SK-N-SH (cell line): ENCODE results near the gene IFNL2. TPM values are rescaled to one million over a fixed set of nuclear protein-coding genes. Genes with fewer than 3 reads are reported as not detected.

Experiments
- CTCF ChIA-PET: fragments of 300-600, 350-600 bp; formaldehyde crosslinking; extraction: SDS; loops from one replicate; lab custom pipeline; 2021; lab: Yijun Ruan, JAX
- POLR2A ChIA-PET: fragments of 350-600 bp; sonication (Branson Sonifier 250); formaldehyde crosslinking; extraction: SDS; loops from one replicate; lab custom pipeline; 2020; ENCODE audit warnings: antibody characterized with exemption, inconsistent platforms; lab: Yijun Ruan, JAX
- DNase-seq: peaks from one replicate; pipeline ENCODE4 v3.0.0; 2012
- H2AFZ ChIP-seq: fragments of 200-600 bp; sonication (generic); 2 replicates; pipeline ENCODE4 v1.8.1; 2016; ENCODE audit warnings: antibody characterized with exemption, mild to moderate bottlenecking, low read depth
- H3F3A ChIP-seq: fragments of 200-600 bp; sonication (generic); replicated peaks from 2 replicates; pipeline ENCODE3; 2016; ENCODE audit warnings: antibody characterized with exemption, mild to moderate bottlenecking; ENCODE audit not compliant: insufficient read depth
- H3K27ac ChIP-seq, 2 experiments: fragments of 200-500 bp in 1 of 2; fragments of 200-600 bp in 1 of 2; sonication (Bioruptor generic) in 1 of 2; sonication (generic), shearing (Covaris generic) in 1 of 2; 2 replicates each; pipeline versions ENCODE4 v1.5.1 to v1.6.1; 2014 to 2016; ENCODE audit warnings: low read depth in 2 of 2, inconsistent platforms in 1 of 2, low read length in 1 of 2, mild to moderate bottlenecking in 1 of 2, mixed read lengths in 1 of 2
- H3K27me3 ChIP-seq: fragments of 200-600 bp; sonication (generic), shearing (Covaris generic); 2 replicates; pipeline ENCODE4 v1.6.1; 2016; ENCODE audit warnings: mixed run types; ENCODE audit not compliant: insufficient read depth
- H3K36me3 ChIP-seq, 2 experiments: fragments of 200-500 bp in 1 of 2; fragments of 200-600 bp in 1 of 2; sonication (Bioruptor generic) in 1 of 2; sonication (generic) in 1 of 2; replicated peaks in 1 of 2; 2 replicates each; pipeline versions ENCODE3 to v1.5.1; 2014 to 2016; ENCODE audit warnings: low read length in 1 of 2, mild to moderate bottlenecking in 1 of 2; ENCODE audit not compliant: insufficient read depth in 2 of 2, control insufficient read depth in 1 of 2
- H3K4me1 ChIP-seq, 2 experiments: fragments of 200-500 bp in 1 of 2; fragments of 200-600 bp in 1 of 2; sonication (Bioruptor generic) in 1 of 2; sonication (generic), shearing (Covaris generic) in 1 of 2; 2 replicates each; pipeline versions ENCODE4 v1.5.1 to v1.6.1; 2014 to 2016; ENCODE audit warnings: low read depth in 1 of 2, low read length in 1 of 2, mixed run types in 1 of 2; ENCODE audit not compliant: insufficient read depth in 2 of 2, control insufficient read depth in 1 of 2
- H3K4me2 ChIP-seq: fragments of 200-600 bp; sonication (generic), shearing (Covaris generic); 2 replicates; pipeline ENCODE4 v1.6.1; 2017; ENCODE audit warnings: mixed run types
- H3K4me3 ChIP-seq, 2 experiments: fragments of 200-500 bp in 1 of 2; fragments of 200-600 bp in 1 of 2; sonication (Bioruptor generic) in 1 of 2; sonication (generic), shearing (Covaris generic) in 1 of 2; 2 replicates each; pipeline versions ENCODE4 v1.5.1 to v1.8.1; 2014 to 2016; ENCODE audit warnings: low read depth in 2 of 2, inconsistent platforms in 1 of 2, low read length in 1 of 2, mild to moderate bottlenecking in 1 of 2, mixed read lengths in 1 of 2, moderate library complexity in 1 of 2
- H3K79me2 ChIP-seq: fragments of 200-600 bp; sonication (generic); 2 replicates; pipeline ENCODE4 v1.8.1; 2017; ENCODE audit warnings: mild to moderate bottlenecking; ENCODE audit not compliant: insufficient read depth
- H3K9ac ChIP-seq: fragments of 200-600 bp; sonication (generic); 2 replicates; pipeline ENCODE4 v1.6.1; 2017; ENCODE audit warnings: mixed run types
- H3K9me2 ChIP-seq: fragments of 200-600 bp; sonication (generic); 2 replicates; pipeline ENCODE4 v1.6.1; 2017; ENCODE audit warnings: mixed run types
- H3K9me3 ChIP-seq: fragments of 200-600 bp; sonication (generic); 2 replicates; pipeline ENCODE4 v1.6.1; 2017; ENCODE audit warnings: mixed run types, mild to moderate bottlenecking, moderate library complexity
- H4K20me1 ChIP-seq: fragments of 200-600 bp; sonication (generic); 2 replicates; pipeline ENCODE4 v1.6.1; 2017; ENCODE audit warnings: mild to moderate bottlenecking, mixed run types; ENCODE audit not compliant: insufficient read depth
- CHD2 ChIP-seq: fragments of 150-350 bp; IDR thresholded peaks from 2 replicates; pipeline ENCODE4 v1.6.1; 2018; ENCODE audit warnings: low read length; ENCODE audit not compliant: partially characterized antibody
- EP300 ChIP-seq, 2 experiments: IDR thresholded peaks; 2 replicates each; pipeline versions ENCODE4 v1.4.0 to v1.6.1; 2012; ENCODE audit warnings: borderline replicate concordance in 1 of 2, low read depth in 1 of 2, low read length in 1 of 2
- EZH2phosphoT487 ChIP-seq: fragments of 200-600 bp; sonication (generic); IDR thresholded peaks from 2 replicates; pipeline ENCODE4 v1.6.1; 2017; ENCODE audit warnings: low read depth, mixed run types, mild to moderate bottlenecking, antibody characterized with exemption, moderate library complexity, borderline replicate concordance
- FOSL2 ChIP-seq: IDR thresholded peaks from 2 replicates; pipeline ENCODE4 v1.4.0; 2012; ENCODE audit warnings: low read depth, mild to moderate bottlenecking, moderate library complexity, borderline replicate concordance
- FOXJ3 ChIP-seq: sonication (generic); formaldehyde crosslinking; IDR thresholded peaks from 2 replicates; pipeline ENCODE4 v1.5.1; 2020; ENCODE audit warnings: mild to moderate bottlenecking, missing genetic modification reagents
- JUND ChIP-seq: IDR thresholded peaks from 2 replicates; pipeline ENCODE4 v1.4.0; 2012
- MEF2A ChIP-seq: IDR thresholded peaks from 2 replicates; pipeline ENCODE4 v1.4.0; 2012; ENCODE audit warnings: low read depth, borderline replicate concordance
- MXI1 ChIP-seq: IDR thresholded peaks from 2 replicates; pipeline ENCODE4 v1.6.1; 2012; ENCODE audit warnings: mild to moderate bottlenecking, low read depth, low read length, improper control_type of control experiment
- PBX3 ChIP-seq: IDR thresholded peaks from 2 replicates; pipeline ENCODE4; 2012
- RAD21 ChIP-seq: IDR thresholded peaks from 2 replicates; pipeline ENCODE4 v1.6.1; 2012; ENCODE audit warnings: mild to moderate bottlenecking, low read length
- RCOR1 ChIP-seq: fragments of 150-350 bp; IDR thresholded peaks from 2 replicates; pipeline ENCODE4 v1.6.1; 2017; ENCODE audit warnings: antibody characterized with exemption, low read length
- RFX5 ChIP-seq: IDR thresholded peaks from 2 replicates; pipeline ENCODE4 v1.6.1; 2012; ENCODE audit warnings: mild to moderate bottlenecking, improper control_type of control experiment, low read length
- RXRA ChIP-seq: IDR thresholded peaks from 2 replicates; pipeline ENCODE4 v1.4.0; 2012; ENCODE audit warnings: low read depth, mild to moderate bottlenecking, borderline replicate concordance
- SIN3A ChIP-seq: IDR thresholded peaks from 2 replicates; pipeline ENCODE4 v1.6.1; 2012; ENCODE audit warnings: low read depth, mild to moderate bottlenecking, low read length, moderate library complexity, borderline replicate concordance
- SMC3 ChIP-seq: IDR thresholded peaks from 2 replicates; pipeline ENCODE4 v1.6.1; 2012; ENCODE audit warnings: low read depth, low read length, improper control_type of control experiment
- TAF1 ChIP-seq: IDR thresholded peaks from 2 replicates; pipeline ENCODE4 v1.6.1; 2012; ENCODE audit warnings: low read depth, mild to moderate bottlenecking, low read length, moderate library complexity, borderline replicate concordance
- TCF12 ChIP-seq: IDR thresholded peaks from 2 replicates; pipeline ENCODE4 v1.4.0; 2012
- YY1 ChIP-seq: IDR thresholded peaks from 2 replicates; pipeline ENCODE4 v1.4.0; 2012; ENCODE audit warnings: low read depth, mild to moderate bottlenecking
- WGBS: methylation state at CpG from one replicate; pipeline ENCODE4 v1.1.6; 2017; ENCODE audit warnings: low lambda C conversion rate; 5-methylcytosine and 5-hydroxymethylcytosine counted together
- polyA plus RNA-seq, 3 experiments: library from polyadenylated mRNA; depleted of rRNA; stranded (reverse); fragments of >200 nt; gene quantifications; 2 replicates each; pipeline ENCODE4 v1.2.3, GENCODE V29; 2012
- TF ChIP-seq, protein P1 (sequence below): fragments of 150-350 bp; IDR thresholded peaks from 2 replicates; pipeline ENCODE4 v1.6.1; 2016; ENCODE audit warnings: mild to moderate bottlenecking, low read depth, low read length
- TF ChIP-seq, protein P2 (sequence below): fragments of 150-350 bp; IDR thresholded peaks from 2 replicates; pipeline ENCODE4 v1.6.1; 2017; ENCODE audit warnings: antibody characterized with exemption, low read length, low read depth, borderline replicate concordance

IFNL2 gene
- polyA plus RNA-seq, 1 of the 3 experiments (the other 2 are of a cell fraction), result not detected

DNA sequence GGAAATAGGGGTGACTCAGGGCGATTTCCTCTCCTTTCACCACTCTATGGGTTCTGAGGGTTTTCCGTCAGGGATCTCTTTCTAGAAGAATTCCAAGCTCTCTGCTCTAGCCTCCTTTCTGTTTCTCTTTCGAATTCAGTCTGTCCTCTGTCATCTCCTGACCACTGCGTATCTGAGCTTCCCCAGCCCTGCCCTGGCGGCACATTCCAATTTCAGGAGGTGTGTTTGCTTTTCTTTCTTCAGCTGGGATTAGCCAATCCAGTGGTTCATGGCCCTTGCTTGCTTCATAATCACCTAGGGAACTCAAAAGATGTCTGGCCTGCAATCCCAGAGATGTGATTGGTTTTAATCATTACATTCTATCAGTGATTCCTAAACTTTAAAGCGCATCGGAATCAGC lies 9.4 kb downstream of the IFNL2 start:
- Histone ChIP-seq H3K4me3 (no peak overlapping the region), H3K9me3 (0 out of 2 replicates have a peak, but pooled peaks cover 4% of the 10 kb centered on the region), H3K36me3 (no peaks in the 10 kb centered on the region)
- WGBS, result 72% methylated on average over 7 of the region's 7 CpGs
- TF ChIP-seq JUND, result no peak
- TF ChIP-seq FOXJ3, result no peak
- TF ChIP-seq EP300 (IDR thresholded peaks at IDR 0.05; ENCODE audit: borderline replicate concordance in 1 of 2, low read depth in 1 of 2, low read length in 1 of 2), result no peak
- TF ChIP-seq FOSL2, result no peak
- TF ChIP-seq EZH2phosphoT487, result no peak
- TF ChIP-seq, protein P1, sequence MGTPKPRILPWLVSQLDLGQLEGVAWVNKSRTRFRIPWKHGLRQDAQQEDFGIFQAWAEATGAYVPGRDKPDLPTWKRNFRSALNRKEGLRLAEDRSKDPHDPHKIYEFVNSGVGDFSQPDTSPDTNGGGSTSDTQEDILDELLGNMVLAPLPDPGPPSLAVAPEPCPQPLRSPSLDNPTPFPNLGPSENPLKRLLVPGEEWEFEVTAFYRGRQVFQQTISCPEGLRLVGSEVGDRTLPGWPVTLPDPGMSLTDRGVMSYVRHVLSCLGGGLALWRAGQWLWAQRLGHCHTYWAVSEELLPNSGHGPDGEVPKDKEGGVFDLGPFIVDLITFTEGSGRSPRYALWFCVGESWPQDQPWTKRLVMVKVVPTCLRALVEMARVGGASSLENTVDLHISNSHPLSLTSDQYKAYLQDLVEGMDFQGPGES, result no peak
- TF ChIP-seq YY1, result no peak
- TF ChIP-seq TAF1, result no peak
- TF ChIP-seq RAD21, result no peak
- no peak for TF ChIP-seq TCF12
- no peak for TF ChIP-seq MEF2A
- TF ChIP-seq PBX3, result no peak
- TF ChIP-seq RCOR1, result no peak
- no peak for TF ChIP-seq RXRA
- TF ChIP-seq, protein P2, sequence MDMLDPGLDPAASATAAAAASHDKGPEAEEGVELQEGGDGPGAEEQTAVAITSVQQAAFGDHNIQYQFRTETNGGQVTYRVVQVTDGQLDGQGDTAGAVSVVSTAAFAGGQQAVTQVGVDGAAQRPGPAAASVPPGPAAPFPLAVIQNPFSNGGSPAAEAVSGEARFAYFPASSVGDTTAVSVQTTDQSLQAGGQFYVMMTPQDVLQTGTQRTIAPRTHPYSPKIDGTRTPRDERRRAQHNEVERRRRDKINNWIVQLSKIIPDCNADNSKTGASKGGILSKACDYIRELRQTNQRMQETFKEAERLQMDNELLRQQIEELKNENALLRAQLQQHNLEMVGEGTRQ, result no peak
- TF ChIP-seq RFX5, result no peak
- TF ChIP-seq SMC3, result no peak
- TF ChIP-seq CHD2, result no peak
- no peak for TF ChIP-seq SIN3A
- TF ChIP-seq MXI1, result no peak
- TF ChIP-seq, all 33 proteins: peak for 0
- Histone ChIP-seq H2AFZ (no peak overlapping the region), H3K4me2 (no peak overlapping the region), H3K27me3 (no peaks in the 10 kb centered on the region), H3K79me2 (no peaks in the 10 kb centered on the region), H3K9ac (no peak overlapping the region), H3K9me2 (no peaks in the 10 kb centered on the region), H3F3A (no peaks in the 10 kb centered on the region), H3K4me1 (no peaks in the 10 kb centered on the region), H3K27ac (no peak overlapping the region), H4K20me1 (no peaks in the 10 kb centered on the region)
- CTCF ChIA-PET, result no interaction called here
- DNase-seq, result no peak
- POLR2A ChIA-PET, result no interaction called here
